Measurements from ENCODE around the gene CLDND2.
A peak's percentile ranks its signal among the peaks of the same experiment; 100 is the strongest.

Gene CLDND2

GRCh38 chr19:51330366-51330765 is 38.4 kb downstream of the CLDND2 start:
- no peak for DNase-seq (ENCODE audit: low spot score)

- DNase-seq (ENCODE audit: low spot score) = no peak
Observed at GRCh38 chr19:51329411-51329810, 39.4 kb downstream of the CLDND2 start.

- peak; percentile 86 for DNase-seq (ENCODE audit: low spot score)
Observed at GRCh38 chr19:51327066-51328001, 41.5 kb downstream of the CLDND2 start.

GRCh38 chr19:51326216-51327065 is 42.4 kb downstream of the CLDND2 start:
- DNase-seq (ENCODE audit: low spot score) = no peak

- no peak for DNase-seq (ENCODE audit: low spot score)
Observed at GRCh38 chr19:51325161-51325976, 43.4 kb downstream of the CLDND2 start.

GRCh38 chr19:51324167-51324481 is 44.7 kb downstream of the CLDND2 start:
- no peak for DNase-seq (ENCODE audit: low spot score)

GRCh38 chr19:51323481-51324166 is 45.2 kb downstream of the CLDND2 start:
- no peak for DNase-seq (ENCODE audit: low spot score)

- no peak for DNase-seq (ENCODE audit: low spot score)
Observed at GRCh38 chr19:51321799-51322198, 47.0 kb downstream of the CLDND2 start.

GRCh38 chr19:51320280-51320657 is 48.5 kb downstream of the CLDND2 start:
- DNase-seq (ENCODE audit: low spot score) = no peak

GRCh38 chr19:51319649-51320279 is 49.0 kb downstream of the CLDND2 start:
- no peak for DNase-seq (ENCODE audit: low spot score)

GRCh38 chr19:51318687-51319648 is 49.8 kb downstream of the CLDND2 start:
- DNase-seq (ENCODE audit: low spot score) = no peak

GRCh38 chr19:51317968-51318367 is 50.8 kb downstream of the CLDND2 start:
- no peak for DNase-seq (ENCODE audit: low spot score)

- DNase-seq (ENCODE audit: low spot score) = no peak
Observed at GRCh38 chr19:51317376-51317775, 51.4 kb downstream of the CLDND2 start.
